Upper lobe of left lung (tissue), 4 donors: Measurements from ENCODE around the gene RYR3.

Source experiments
- CTCF ChIP-seq, 6 experiments: fragments of 450-650 bp in 4 of 6; fragments of 200-600 bp in 2 of 6; sonication (generic) in 2 of 6; IDR thresholded peaks; one replicate each; pipeline ENCODE4 v1.5.1; 2016 to 2019; ENCODE audit warnings: antibody characterized with exemption in 6 of 6
- EP300 ChIP-seq, 4 donors: sonication (generic); formaldehyde crosslinking; IDR thresholded peaks; one replicate each; pipeline ENCODE4 v1.5.1; 2017; ENCODE audit warnings: antibody characterized with exemption in 4 of 4, control low read depth in 2 of 4
- POLR2A ChIP-seq, 4 donors: fragments of 450-650 bp; IDR thresholded peaks; one replicate each; pipeline ENCODE4 v1.5.1; 2016 to 2017; ENCODE audit warnings: antibody characterized with exemption in 4 of 4, mild to moderate bottlenecking in 2 of 4
- POLR2AphosphoS5 ChIP-seq, 2 donors: sonication (generic); formaldehyde crosslinking; IDR thresholded peaks; one replicate each; pipeline ENCODE4 v1.5.1; 2017; ENCODE audit warnings: antibody characterized with exemption in 2 of 2

DNA sequence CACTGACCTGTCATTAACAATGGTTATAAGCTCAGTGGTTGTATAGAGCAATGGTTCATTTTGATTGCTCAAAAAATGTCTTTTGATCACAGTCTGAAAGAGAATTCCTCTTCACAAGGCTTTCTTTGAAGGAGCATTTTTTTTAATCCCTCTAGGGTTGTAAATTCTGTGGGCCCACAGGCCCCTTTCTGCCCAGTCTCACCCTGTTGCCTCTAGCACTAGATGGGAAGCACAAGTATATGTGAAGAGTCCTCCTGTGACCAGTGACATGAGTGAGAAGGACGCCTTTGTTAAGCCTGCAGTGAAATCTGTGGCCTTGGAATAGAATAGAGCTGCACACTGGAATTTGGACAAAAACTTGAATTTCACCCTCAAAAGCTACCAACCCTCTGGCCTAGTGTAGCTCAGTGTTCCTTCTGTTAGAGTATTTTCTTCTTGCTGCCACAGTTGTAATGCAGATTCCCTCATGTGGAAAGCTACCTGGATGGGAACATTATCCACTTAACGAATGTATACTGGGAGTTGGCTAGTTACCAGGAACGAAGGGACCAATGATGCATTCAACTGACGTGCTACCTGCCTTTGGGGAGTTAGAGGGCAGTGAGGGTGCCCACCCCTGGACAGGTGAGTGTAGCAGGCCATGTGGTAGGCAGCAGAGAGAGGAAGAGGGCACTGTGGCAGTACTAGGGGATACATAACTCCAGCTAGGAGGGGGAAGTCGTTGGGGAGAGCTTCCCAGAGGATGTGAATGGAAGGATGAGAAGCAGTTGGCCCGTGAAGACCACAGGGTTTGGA is 28.3 kb upstream of the RYR3 start:
- TF ChIP-seq POLR2AphosphoS5 (IDR thresholded peaks at IDR 0.05) (no peak), CTCF (IDR thresholded peaks at IDR 0.05) (no peak), EP300 (IDR thresholded peaks at IDR 0.05) (no peak), POLR2A (IDR thresholded peaks at IDR 0.05) (no peak)
